Measurements from ENCODE around the gene SH2D7. TPM values are rescaled to one million over a fixed set of nuclear protein-coding genes. Genes with fewer than 3 reads are reported as not detected.
A peak's percentile ranks its signal among the peaks of the same experiment; 100 is the strongest.

The SH2D7 gene
- total RNA-seq, 1 donor from 2014 or later = not detected

- no peak overlapping the region for H3K4me3 ChIP-seq
- no peaks in the 10 kb centered on the region for H3K9me3 ChIP-seq (ENCODE audit: low read depth)
- H3K9ac ChIP-seq = no peak overlapping the region
- H2AFZ ChIP-seq (replicated peaks) = no peak overlapping the region
- H3F3A ChIP-seq (ENCODE audit: low read depth) = peaks cover 22% of the 10 kb centered on the region
- no peak overlapping the region for H3K4me2 ChIP-seq
- H3K4me1 ChIP-seq = peaks cover 16% of the 10 kb centered on the region
- Mint-ChIP-seq H3K36me3 (no peaks in the 10 kb centered on the region), H3K27me3 (ENCODE audit: insufficient read depth, low read depth) (peaks cover under 1% of the 10 kb centered on the region), H3K4me1 (peaks cover 10% of the 10 kb centered on the region), H3K9me3 (no peaks in the 10 kb centered on the region), H3K27ac (peak overlapping the region; percentile 22), H3K4me3 (no peak overlapping the region)
- TF ChIP-seq EZH2phosphoT487 (IDR thresholded peaks at IDR 0.05) = no peak
- no peak for TF ChIP-seq EZH2 (IDR thresholded peaks at IDR 0.05)
- TF ChIP-seq, protein P1, sequence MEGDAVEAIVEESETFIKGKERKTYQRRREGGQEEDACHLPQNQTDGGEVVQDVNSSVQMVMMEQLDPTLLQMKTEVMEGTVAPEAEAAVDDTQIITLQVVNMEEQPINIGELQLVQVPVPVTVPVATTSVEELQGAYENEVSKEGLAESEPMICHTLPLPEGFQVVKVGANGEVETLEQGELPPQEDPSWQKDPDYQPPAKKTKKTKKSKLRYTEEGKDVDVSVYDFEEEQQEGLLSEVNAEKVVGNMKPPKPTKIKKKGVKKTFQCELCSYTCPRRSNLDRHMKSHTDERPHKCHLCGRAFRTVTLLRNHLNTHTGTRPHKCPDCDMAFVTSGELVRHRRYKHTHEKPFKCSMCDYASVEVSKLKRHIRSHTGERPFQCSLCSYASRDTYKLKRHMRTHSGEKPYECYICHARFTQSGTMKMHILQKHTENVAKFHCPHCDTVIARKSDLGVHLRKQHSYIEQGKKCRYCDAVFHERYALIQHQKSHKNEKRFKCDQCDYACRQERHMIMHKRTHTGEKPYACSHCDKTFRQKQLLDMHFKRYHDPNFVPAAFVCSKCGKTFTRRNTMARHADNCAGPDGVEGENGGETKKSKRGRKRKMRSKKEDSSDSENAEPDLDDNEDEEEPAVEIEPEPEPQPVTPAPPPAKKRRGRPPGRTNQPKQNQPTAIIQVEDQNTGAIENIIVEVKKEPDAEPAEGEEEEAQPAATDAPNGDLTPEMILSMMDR (IDR thresholded peaks at IDR 0.05) = no peak
- H4K20me1 ChIP-seq (ENCODE audit: low read depth) = peaks cover 15% of the 10 kb centered on the region
- H3K27ac ChIP-seq = no peak overlapping the region
- no peaks in the 10 kb centered on the region for H3K36me3 ChIP-seq
- DNase-seq (ENCODE audit: low spot score) = no peak
- no peaks in the 10 kb centered on the region for H3K27me3 ChIP-seq
- H3K79me2 ChIP-seq (ENCODE audit: low read depth) = peaks cover 11% of the 10 kb centered on the region
Measured at GRCh38 chr15:78079298-78080087, 12.9 kb upstream of the SH2D7 start.

DNA sequence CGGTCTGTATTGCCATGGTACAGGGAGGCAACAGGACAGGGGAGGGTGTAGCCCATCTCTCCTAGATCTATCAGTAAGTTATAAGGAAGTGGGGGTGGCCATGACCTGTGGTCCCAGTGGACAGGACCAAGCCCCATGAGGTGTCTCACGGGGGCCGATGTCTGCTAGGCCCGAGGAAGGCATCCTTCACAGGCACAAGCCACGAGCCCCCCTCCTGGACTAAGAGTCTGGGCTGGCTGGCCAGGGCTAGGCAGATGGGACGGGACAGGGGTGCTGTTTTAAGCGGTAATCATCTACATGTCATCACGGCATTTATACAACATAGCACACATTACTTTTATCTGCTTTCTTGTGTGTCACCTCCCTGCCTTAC is 12.3 kb upstream of the SH2D7 start:
- Histone ChIP-seq H3K27ac (no peak overlapping the region), H2AFZ (replicated peaks) (no peak overlapping the region), H3K9me3 (ENCODE audit: low read depth) (no peaks in the 10 kb centered on the region), H3K79me2 (ENCODE audit: low read depth) (peaks cover 8% of the 10 kb centered on the region), H4K20me1 (ENCODE audit: low read depth) (peaks cover 15% of the 10 kb centered on the region), H3K36me3 (no peaks in the 10 kb centered on the region), H3K9ac (no peak overlapping the region), H3K27me3 (no peaks in the 10 kb centered on the region), H3K4me2 (no peak overlapping the region), H3F3A (ENCODE audit: low read depth) (peaks cover 22% of the 10 kb centered on the region), H3K4me3 (no peak overlapping the region), H3K4me1 (peaks cover 16% of the 10 kb centered on the region)
- Mint-ChIP-seq H3K36me3 (no peaks in the 10 kb centered on the region), H3K4me3 (no peak overlapping the region), H3K27me3 (ENCODE audit: insufficient read depth, low read depth) (peaks cover 5% of the 10 kb centered on the region), H3K27ac (peak overlapping the region; percentile 22), H3K9me3 (no peaks in the 10 kb centered on the region), H3K4me1 (peaks cover 10% of the 10 kb centered on the region)
- TF ChIP-seq, protein P1 (IDR thresholded peaks at IDR 0.05) = no peak
- no peak for TF ChIP-seq EZH2 (IDR thresholded peaks at IDR 0.05)
- TF ChIP-seq EZH2phosphoT487 (IDR thresholded peaks at IDR 0.05) = no peak
- DNase-seq (ENCODE audit: low spot score) = no peak

DNA sequence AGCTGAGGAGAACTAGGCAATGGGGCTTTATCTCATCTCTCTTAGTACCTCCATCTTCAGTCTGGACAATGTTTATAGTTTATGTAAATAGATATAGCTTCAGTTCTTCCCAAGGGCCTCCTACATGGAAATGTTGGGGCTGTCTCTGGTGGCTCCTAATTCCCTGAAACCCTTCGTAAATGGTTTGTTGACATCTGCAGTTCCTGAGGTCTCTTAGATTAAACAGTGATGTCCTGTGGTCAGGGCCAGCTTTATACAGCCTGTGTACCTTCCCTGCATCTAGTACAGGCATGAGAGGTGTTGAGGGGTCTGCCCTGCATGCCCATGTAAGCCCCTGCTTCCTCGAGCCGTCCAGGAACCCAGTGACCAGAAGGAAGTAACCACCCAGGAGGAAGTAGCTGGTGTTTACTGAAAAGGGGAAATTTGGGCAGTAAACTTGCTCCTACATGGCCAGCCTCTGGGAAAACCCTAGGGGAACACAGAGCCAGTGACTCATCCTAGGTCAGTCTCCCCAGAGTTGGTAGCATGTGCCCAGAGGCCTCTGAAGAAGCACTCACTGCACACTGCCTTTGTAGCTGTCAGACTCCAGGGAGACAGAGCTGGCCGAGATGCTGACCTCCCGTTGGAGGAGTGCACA is 10.1 kb upstream of the SH2D7 start:
- Histone ChIP-seq H3K27ac (no peak overlapping the region), H2AFZ (replicated peaks) (no peak overlapping the region), H3K9ac (no peak overlapping the region), H3K36me3 (no peaks in the 10 kb centered on the region), H3K9me3 (ENCODE audit: low read depth) (no peaks in the 10 kb centered on the region), H3K4me3 (no peak overlapping the region), H3K4me1 (no peaks in the 10 kb centered on the region), H3K79me2 (ENCODE audit: low read depth) (no peaks in the 10 kb centered on the region), H3K27me3 (no peaks in the 10 kb centered on the region), H3F3A (ENCODE audit: low read depth) (peaks cover under 1% of the 10 kb centered on the region), H4K20me1 (ENCODE audit: low read depth) (no peaks in the 10 kb centered on the region), H3K4me2 (no peak overlapping the region)
- H3K27ac Mint-ChIP-seq = no peak overlapping the region
- H3K9me3 Mint-ChIP-seq = no peaks in the 10 kb centered on the region
- DNase-seq (ENCODE audit: low spot score) = no peak
- peaks cover 7% of the 10 kb centered on the region for H3K27me3 Mint-ChIP-seq (ENCODE audit: insufficient read depth, low read depth)
- no peak overlapping the region for H3K4me3 Mint-ChIP-seq
- H3K36me3 Mint-ChIP-seq = no peaks in the 10 kb centered on the region
- TF ChIP-seq, protein P1 (IDR thresholded peaks at IDR 0.05) = no peak
- TF ChIP-seq EZH2phosphoT487 (IDR thresholded peaks at IDR 0.05) = no peak
- no peak for TF ChIP-seq EZH2 (IDR thresholded peaks at IDR 0.05)
- H3K4me1 Mint-ChIP-seq = no peaks in the 10 kb centered on the region

Measured in neural progenitor cell (in vitro differentiated cells).